ENCODE measurements around the gene LINC00305.

The LINC00305 gene

GRCh38 chr18:64111950-64112349, 36.9 kb downstream of the LINC00305 start:
- no peak for DNase-seq

- no peak for DNase-seq
Observed at GRCh38 chr18:64110692-64111480, 38.0 kb downstream of the LINC00305 start.

DNA sequence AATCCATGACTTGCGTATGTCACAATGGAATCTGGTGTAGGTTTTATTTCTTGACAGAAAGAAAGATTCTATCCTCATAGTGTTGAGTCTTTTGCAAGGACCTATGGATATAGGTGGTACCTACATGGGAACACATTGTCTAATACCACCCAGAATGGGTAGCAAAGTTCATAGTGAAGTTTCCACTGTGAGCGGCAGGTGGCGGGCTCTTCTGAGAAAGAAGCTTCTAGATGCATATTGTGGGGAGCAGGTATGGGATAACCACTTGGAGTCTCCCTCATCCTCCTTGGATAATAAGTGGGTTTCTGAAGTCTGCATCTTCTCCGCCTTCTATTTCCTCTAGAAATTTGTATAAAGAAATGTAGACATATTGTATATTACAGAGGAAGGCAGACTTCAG, 44.9 kb downstream of the LINC00305 start:
- no peak for DNase-seq

GRCh38 chr18:64100116-64100922, 48.6 kb downstream of the LINC00305 start:
- no peak for DNase-seq

DNA sequence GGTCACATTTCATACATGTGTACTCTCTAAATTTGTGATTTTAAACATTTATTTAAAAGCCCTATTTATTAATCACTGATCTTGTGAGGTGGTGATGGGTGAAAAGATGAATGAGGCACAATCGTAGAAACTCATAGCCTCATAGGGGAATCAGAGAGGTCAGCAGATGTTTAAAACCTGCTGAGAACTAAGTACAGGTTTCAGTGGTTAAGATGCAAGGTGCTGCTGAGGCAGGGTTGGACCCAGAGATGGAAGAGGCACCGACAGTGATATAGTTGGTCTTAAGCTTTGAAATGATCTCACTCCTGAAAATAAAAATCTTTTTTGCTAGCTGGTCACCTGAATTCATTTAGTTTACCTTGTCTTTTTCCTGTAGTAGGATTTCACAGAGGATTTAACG, 49.6 kb downstream of the LINC00305 start:
- no peak for DNase-seq

DNA sequence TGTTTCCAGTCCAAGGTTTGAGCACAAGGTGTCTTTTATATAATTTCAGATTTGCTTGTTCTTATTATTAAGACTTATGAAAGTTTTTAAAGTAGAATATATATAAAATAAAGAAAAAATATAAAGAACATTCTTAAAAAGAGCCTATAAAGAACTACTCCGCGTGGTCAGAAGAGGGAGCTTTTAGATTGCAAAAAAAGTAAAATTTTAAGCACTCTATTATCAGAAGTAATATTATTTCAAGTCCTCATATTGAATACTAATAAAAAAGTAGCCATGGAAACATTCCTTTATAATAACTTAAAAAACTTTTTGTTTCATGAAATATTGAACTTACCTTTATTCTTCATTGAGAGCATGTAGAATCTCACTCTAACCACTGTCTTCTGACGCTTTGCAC, 51.4 kb downstream of the LINC00305 start:
- DNase-seq = no peak

GRCh38 chr18:64095056-64095455, 53.8 kb downstream of the LINC00305 start:
- no peak for DNase-seq

- no peak for DNase-seq
Observed at GRCh38 chr18:64094210-64094609, 54.7 kb downstream of the LINC00305 start.

- DNase-seq = no peak
Observed at GRCh38 chr18:64091526-64091925, 57.4 kb downstream of the LINC00305 start.

GRCh38 chr18:64090876-64091275, 58.0 kb downstream of the LINC00305 start:
- DNase-seq = no peak

- DNase-seq = no peak
Observed at GRCh38 chr18:64083916-64084315, 65.0 kb downstream of the LINC00305 start.

- DNase-seq = no peak
Observed at GRCh38 chr18:64082513-64082912, 66.4 kb downstream of the LINC00305 start.

DNA sequence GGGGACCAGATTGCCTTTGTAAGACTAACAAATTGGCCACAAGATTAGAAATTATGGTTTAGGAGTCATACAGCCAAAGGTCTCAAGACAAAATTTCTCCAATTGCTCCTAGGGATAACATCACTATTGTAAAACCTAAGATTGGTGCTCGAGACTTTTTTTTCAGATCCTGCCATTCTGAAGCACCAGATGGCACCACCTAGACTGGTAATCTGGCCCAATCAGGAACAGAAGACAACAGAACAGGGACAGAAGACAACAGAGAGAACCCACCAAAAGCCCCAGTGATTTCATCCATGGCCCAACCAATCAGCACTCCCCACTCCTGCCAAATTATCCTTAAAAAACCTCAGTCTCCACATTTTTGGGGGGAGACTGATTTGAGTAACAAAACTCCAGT, 66.8 kb downstream of the LINC00305 start:
- no peak for DNase-seq

DNA sequence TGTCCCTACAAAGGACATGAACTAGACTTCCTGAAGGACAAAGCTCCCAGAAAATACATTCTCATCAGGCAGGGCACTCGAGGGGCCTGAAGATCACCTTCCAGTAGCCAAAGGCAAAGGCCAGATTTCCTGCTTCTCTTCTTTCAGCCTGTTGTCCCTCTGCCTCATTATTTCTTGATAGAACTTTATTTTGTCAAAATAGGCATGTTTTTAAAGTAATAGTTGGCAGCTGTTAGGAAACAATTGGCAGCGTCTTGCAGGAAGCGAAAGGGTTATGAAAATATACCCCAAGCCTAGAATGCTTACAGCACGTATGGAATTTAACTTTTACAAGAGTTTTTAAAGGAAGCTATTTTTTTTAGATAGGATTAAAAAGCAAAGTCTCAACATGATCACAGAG, 74.9 kb downstream of the LINC00305 start:
- DNase-seq = no peak

- no peak for DNase-seq
Observed at GRCh38 chr18:64055019-64055418, 93.9 kb downstream of the LINC00305 start.

DNA sequence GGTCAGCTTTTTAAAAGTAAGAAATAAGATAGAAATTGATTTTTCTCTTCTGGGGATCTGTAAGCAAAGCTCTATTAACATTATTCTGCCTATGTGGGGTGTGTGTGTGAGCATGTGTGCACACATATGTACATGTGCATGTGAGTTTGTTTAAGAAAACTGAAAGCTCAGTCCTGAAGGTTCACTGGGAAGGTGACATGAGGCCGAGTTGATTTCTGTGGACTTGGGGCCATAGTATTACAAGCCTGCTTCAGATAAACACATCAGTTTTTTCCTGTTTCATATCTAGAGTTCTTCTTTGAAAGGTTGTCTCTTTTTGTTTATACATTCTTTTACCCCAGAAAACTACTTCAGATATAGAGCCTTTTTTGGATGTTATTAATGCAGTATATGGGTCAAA, 95.6 kb downstream of the LINC00305 start:
- DNase-seq = no peak

DNA sequence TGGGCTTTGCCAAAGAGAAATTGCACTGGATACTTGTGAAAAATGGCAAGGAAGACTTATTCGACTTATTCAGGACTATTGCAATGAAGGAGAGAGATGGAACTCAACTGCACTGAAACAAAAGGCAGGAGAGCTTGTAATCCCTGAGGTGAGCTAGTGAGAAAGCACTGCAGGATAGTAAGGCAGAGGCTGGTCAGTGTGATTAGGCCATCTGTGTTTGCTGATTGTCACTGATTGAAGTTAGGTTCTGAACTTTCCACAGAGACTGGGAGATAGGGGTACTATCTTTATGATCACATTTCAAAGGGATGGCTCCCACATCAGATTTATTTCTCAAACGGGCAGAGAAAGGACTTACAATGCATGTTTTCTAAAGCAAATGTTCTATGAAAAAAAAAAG, 96.1 kb downstream of the LINC00305 start:
- DNase-seq = no peak

GRCh38 chr18:64044616-64045015, 104.3 kb downstream of the LINC00305 start:
- DNase-seq = no peak

- DNase-seq = no peak
Observed at GRCh38 chr18:64042728-64043358, 106.0 kb downstream of the LINC00305 start.

- DNase-seq = peak; percentile 70
Observed at GRCh38 chr18:64037812-64038414, 111.0 kb downstream of the LINC00305 start.

GRCh38 chr18:64032312-64032711, 116.6 kb downstream of the LINC00305 start:
- DNase-seq = no peak

GRCh38 chr18:64031411-64031810, 117.5 kb downstream of the LINC00305 start:
- no peak for DNase-seq
